Measurements from ENCODE around the gene SF3A2.

GRCh38 chr19:2274185-2274711, 37.6 kb downstream of the SF3A2 start:
- no peak for TF ChIP-seq NR2C2 (CRISPR knock-in tag; IDR thresholded peaks at IDR 0.05)
- TF ChIP-seq CTCF (IDR thresholded peaks at IDR 0.05) = no peak
- TF ChIP-seq TEAD4 (CRISPR knock-in tag; IDR thresholded peaks at IDR 0.05) = no peak
- TF ChIP-seq USF2 (CRISPR knock-in tag; IDR thresholded peaks at IDR 0.05) = no peak
- TF ChIP-seq ATF2 (CRISPR knock-in tag; IDR thresholded peaks at IDR 0.05; ENCODE audit: borderline replicate concordance, low read depth) = no peak
- TF ChIP-seq GTF2I (CRISPR knock-in tag; conservative IDR thresholded peaks at IDR 0.05) = no peak; the same call in 1 of the 2 replicates
- no peak for TF ChIP-seq USF1 (CRISPR knock-in tag; IDR thresholded peaks at IDR 0.05)
- no peak for TF ChIP-seq CREB1 (CRISPR knock-in tag; IDR thresholded peaks at IDR 0.05)
- TF ChIP-seq STAT6 (CRISPR knock-in tag; conservative IDR thresholded peaks at IDR 0.05; ENCODE audit: low read depth) = no peak
- no peak for TF ChIP-seq GABPB1 (CRISPR knock-in tag; IDR thresholded peaks at IDR 0.05)
- no peak for TF ChIP-seq ZNF671 (CRISPR knock-in tag; IDR thresholded peaks at IDR 0.05)
- TF ChIP-seq ZNF396 (CRISPR knock-in tag; IDR thresholded peaks at IDR 0.05; ENCODE audit: borderline replicate concordance) = no peak
